SU-DHL-6 (cell line): ENCODE results near the gene CDK5RAP2.

Experiments used
- H2AFZ ChIP-seq: fragments of 200-600 bp; sonication (generic); 2 replicates; pipeline ENCODE4 v1.6.1; 2014; ENCODE audit warnings: low read depth, mild to moderate bottlenecking, moderate library complexity, mixed read lengths, antibody characterized with exemption, low read length; ENCODE audit not compliant: severe bottlenecking
- H3F3A ChIP-seq: fragments of 200-600 bp; shearing (Covaris generic); 2 replicates; pipeline ENCODE4 v1.6.0; 2016; ENCODE audit warnings: antibody characterized with exemption, mild to moderate bottlenecking; ENCODE audit not compliant: insufficient read depth
- H3K27ac ChIP-seq: fragments of 200-600 bp; sonication (generic); 2 replicates; pipeline ENCODE4 v1.5.1; 2016; ENCODE audit warnings: low read depth, mild to moderate bottlenecking, low read length, moderate library complexity, mixed read lengths
- H3K27me3 ChIP-seq: fragments of 200-600 bp; sonication (generic), shearing (Covaris generic); 2 replicates; pipeline ENCODE4 v1.6.0; 2014; ENCODE audit warnings: mild to moderate bottlenecking, low read length
- H3K36me3 ChIP-seq: fragments of 200-600 bp; sonication (generic); 2 replicates; pipeline ENCODE4 v1.6.1; 2014; ENCODE audit warnings: mild to moderate bottlenecking, low read length, mixed read lengths
- H3K4me2 ChIP-seq: fragments of 300-600, 200-600 bp; shearing (Covaris generic), sonication (generic); 2 replicates; pipeline ENCODE4 v1.6.0; 2014; ENCODE audit warnings: low read length, low read depth, mild to moderate bottlenecking; ENCODE audit not compliant: poor library complexity, severe bottlenecking
- H3K4me3 ChIP-seq: fragments of 200-600 bp; sonication (generic); 2 replicates; pipeline ENCODE4 v1.5.1; 2014; ENCODE audit warnings: antibody characterized with exemption, low read length, mild to moderate bottlenecking, mixed read lengths; ENCODE audit not compliant: insufficient read depth, poor library complexity, severe bottlenecking
- H3K79me2 ChIP-seq: fragments of 200-600 bp; sonication (generic); 2 replicates; pipeline ENCODE4 v1.6.1; 2014; ENCODE audit warnings: mild to moderate bottlenecking, low read length, moderate library complexity; ENCODE audit not compliant: insufficient read depth
- H3K9ac ChIP-seq: fragments of 200-600 bp; sonication (generic); 2 replicates; pipeline ENCODE4 v1.7.0; 2014; ENCODE audit warnings: mild to moderate bottlenecking, low read length
- H3K9me2 ChIP-seq: fragments of 200-600 bp; sonication (generic); replicated peaks from 2 replicates; pipeline ENCODE4 v1.6.1; 2014; ENCODE audit warnings: low read length; ENCODE audit not compliant: insufficient read depth
- H3K9me3 ChIP-seq: fragments of 200-600 bp; sonication (generic); 2 replicates; pipeline ENCODE4 v1.6.1; 2014; ENCODE audit warnings: low read length, mixed read lengths; ENCODE audit not compliant: insufficient read depth
- H4K20me1 ChIP-seq: fragments of 200-600 bp; sonication (generic); 2 replicates; pipeline ENCODE4 v1.6.1; 2014; ENCODE audit warnings: low read depth, mild to moderate bottlenecking, antibody characterized with exemption, low read length, moderate library complexity, mixed read lengths
- CTCF ChIP-seq: fragments of 200-600 bp; sonication (generic); IDR thresholded peaks from one replicate; pipeline ENCODE4 v1.5.1; 2017; ENCODE audit warnings: antibody characterized with exemption, mild to moderate bottlenecking, low read length, moderate library complexity; ENCODE audit not compliant: insufficient read depth, poor library complexity, severe bottlenecking
- EZH2phosphoT487 ChIP-seq: fragments of 200-600 bp; sonication (generic), shearing (Covaris generic); conservative IDR thresholded peaks from 2 replicates; pipeline ENCODE4 v1.6.1; 2018; ENCODE audit warnings: mild to moderate bottlenecking, antibody characterized with exemption, low read length, moderate library complexity, mixed read lengths

CDK5RAP2 gene

GRCh38 chr9:120454467-120454866 is 125.5 kb downstream of the CDK5RAP2 start:
- peaks cover 10% of the 10 kb centered on the region; the same call in 1 of the 2 replicates for H3K36me3 ChIP-seq
- no peaks in the 10 kb centered on the region for H3K27me3 ChIP-seq
- no peaks in the 10 kb centered on the region for H3F3A ChIP-seq
- H4K20me1 ChIP-seq: no peaks in the 10 kb centered on the region
- TF ChIP-seq CTCF (no peak), EZH2phosphoT487 (no peak)
- no peak overlapping the region for H3K4me3 ChIP-seq
- no peaks in the 10 kb centered on the region for H3K9me2 ChIP-seq
- no peak overlapping the region for H3K27ac ChIP-seq
- no peaks in the 10 kb centered on the region for H3K9me3 ChIP-seq
- no peak overlapping the region for H2AFZ ChIP-seq
- no peak overlapping the region for H3K4me2 ChIP-seq
- H3K79me2 ChIP-seq: no peaks in the 10 kb centered on the region
- H3K9ac ChIP-seq: no peak overlapping the region

- no peaks in the 10 kb centered on the region for H3K79me2 ChIP-seq
- no peaks in the 10 kb centered on the region for H3F3A ChIP-seq
- no peaks in the 10 kb centered on the region for H3K9me2 ChIP-seq
- no peak overlapping the region for H3K9ac ChIP-seq
- no peak overlapping the region for H3K27ac ChIP-seq
- no peak for TF ChIP-seq CTCF
- TF ChIP-seq EZH2phosphoT487: no peak
- H3K4me3 ChIP-seq: no peak overlapping the region
- no peak overlapping the region for H3K4me2 ChIP-seq
- H2AFZ ChIP-seq: no peak overlapping the region
- H3K36me3 ChIP-seq: peaks cover 8% of the 10 kb centered on the region; the same call in 1 of the 2 replicates
- no peaks in the 10 kb centered on the region for H3K27me3 ChIP-seq
- no peaks in the 10 kb centered on the region for H4K20me1 ChIP-seq
- no peaks in the 10 kb centered on the region for H3K9me3 ChIP-seq
Measured at GRCh38 chr9:120453792-120454191, 126.2 kb downstream of the CDK5RAP2 start.

GRCh38 chr9:120452631-120453030 is 127.3 kb downstream of the CDK5RAP2 start:
- no peaks in the 10 kb centered on the region for H3K9me3 ChIP-seq
- TF ChIP-seq EZH2phosphoT487 (no peak), CTCF (no peak)
- H3K4me3 ChIP-seq: no peak overlapping the region
- no peak overlapping the region for H3K9ac ChIP-seq
- no peaks in the 10 kb centered on the region for H3F3A ChIP-seq
- no peak overlapping the region for H2AFZ ChIP-seq
- H3K9me2 ChIP-seq: no peaks in the 10 kb centered on the region
- H3K4me2 ChIP-seq: no peak overlapping the region
- no peaks in the 10 kb centered on the region for H3K79me2 ChIP-seq
- H4K20me1 ChIP-seq: no peaks in the 10 kb centered on the region
- no peaks in the 10 kb centered on the region for H3K27me3 ChIP-seq
- H3K36me3 ChIP-seq: peaks cover 8% of the 10 kb centered on the region; the same call in 1 of the 2 replicates
- H3K27ac ChIP-seq: no peak overlapping the region

GRCh38 chr9:120450916-120451315 is 129.1 kb downstream of the CDK5RAP2 start:
- H2AFZ ChIP-seq: no peak overlapping the region
- no peak overlapping the region for H3K4me2 ChIP-seq
- H3K36me3 ChIP-seq: peaks cover 10% of the 10 kb centered on the region; the same call in 1 of the 2 replicates
- H3K9ac ChIP-seq: no peak overlapping the region
- H3K79me2 ChIP-seq: no peaks in the 10 kb centered on the region
- no peaks in the 10 kb centered on the region for H3K9me2 ChIP-seq
- no peak for TF ChIP-seq EZH2phosphoT487
- H4K20me1 ChIP-seq: no peaks in the 10 kb centered on the region
- no peaks in the 10 kb centered on the region for H3K9me3 ChIP-seq
- H3K27me3 ChIP-seq: no peaks in the 10 kb centered on the region
- no peaks in the 10 kb centered on the region for H3F3A ChIP-seq
- H3K4me3 ChIP-seq: no peak overlapping the region
- no peak overlapping the region for H3K27ac ChIP-seq
